Duodenal mucosa (tissue), 2 donors: ENCODE measurements around the gene NUDT1.

Experiments
- H3K27ac ChIP-seq: one replicate; pipeline ENCODE4 v1.7.0; 2013; ENCODE audit warnings: low read depth, low read length
- H3K27me3 ChIP-seq, 2 donors: one replicate each; pipeline ENCODE4 v1.7.0; 2013; ENCODE audit warnings: low read length in 2 of 2, control low read depth in 1 of 2; ENCODE audit not compliant: insufficient read depth in 2 of 2, control insufficient read depth in 1 of 2
- H3K36me3 ChIP-seq, 2 donors: one replicate each; pipeline ENCODE4 v1.7.0; 2013; ENCODE audit warnings: low read length in 2 of 2, control low read depth in 1 of 2; ENCODE audit not compliant: insufficient read depth in 2 of 2, control insufficient read depth in 1 of 2
- H3K4me1 ChIP-seq, 2 donors: one replicate each; pipeline ENCODE4 v1.7.0; 2013; ENCODE audit warnings: low read length in 2 of 2, control low read depth in 1 of 2; ENCODE audit not compliant: insufficient read depth in 2 of 2, control insufficient read depth in 1 of 2
- H3K4me3 ChIP-seq, 2 donors: one replicate each; pipeline ENCODE4 v1.7.0; 2013; ENCODE audit warnings: low read length in 2 of 2, low read depth in 1 of 2
- H3K9ac ChIP-seq, 2 donors: one replicate each; pipeline ENCODE4 v1.7.0; 2013; ENCODE audit warnings: low read length in 2 of 2, low read depth in 1 of 2
- H3K9me3 ChIP-seq, 2 donors: one replicate each; pipeline ENCODE4 v1.7.0; 2013; ENCODE audit warnings: low read length in 2 of 2, control low read depth in 1 of 2; ENCODE audit not compliant: control insufficient read depth in 1 of 2

The NUDT1 gene

DNA sequence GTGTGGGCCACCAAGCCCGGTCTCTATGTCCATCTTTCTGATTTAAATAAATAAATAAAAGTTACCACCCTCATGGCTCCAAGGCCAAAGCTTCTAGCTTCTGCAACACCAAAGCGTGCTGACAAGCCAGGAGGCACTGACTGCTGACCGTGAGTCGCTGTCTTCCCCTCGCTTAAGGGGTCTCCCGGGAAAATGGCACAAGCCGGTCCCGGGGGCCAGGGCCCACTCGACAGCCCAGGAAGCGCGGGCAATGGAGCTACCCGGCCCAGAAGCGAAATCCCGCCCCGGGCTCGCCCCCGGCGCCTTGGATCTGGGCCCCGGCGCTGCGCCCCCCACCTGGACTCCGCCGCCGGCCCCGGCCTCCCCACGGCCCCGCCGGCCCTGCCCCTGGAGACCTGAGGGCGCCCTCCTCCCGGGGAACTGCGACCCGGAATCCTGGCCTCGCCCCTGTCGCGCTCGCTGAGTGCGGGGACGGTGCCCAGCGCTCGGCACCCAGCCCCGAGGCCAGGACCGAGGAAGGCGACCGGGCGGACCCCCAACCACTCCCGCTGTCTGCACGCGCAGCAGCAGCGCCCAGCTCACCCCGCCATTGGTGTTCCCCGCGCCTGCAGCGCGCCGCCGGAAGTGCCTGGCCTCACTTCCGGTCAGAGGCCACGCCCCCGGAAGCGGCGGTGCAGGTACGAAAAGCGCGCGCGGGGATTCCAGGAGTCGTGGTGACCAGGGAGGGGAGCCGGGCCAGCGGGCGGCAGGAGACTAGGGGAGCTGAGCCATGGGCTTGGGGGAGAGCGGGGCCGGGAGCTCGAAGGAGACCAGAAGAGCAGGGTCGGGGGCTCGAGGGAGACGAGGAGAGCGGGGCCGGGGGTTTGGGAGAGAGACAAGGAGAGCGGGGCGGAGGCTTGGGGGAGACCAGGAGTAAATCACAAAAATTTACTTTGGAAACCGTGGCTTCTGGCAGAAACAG, at the start of gene NUDT1, which contains the start of gene MRM2:
Gene NUDT1 (plus strand): TSS at position 647 of the 961 bp plus-strand sequence. CDS start 2,349 bp downstream, outside the sequence.
Gene MRM2 (minus strand): TSS at position 626 of the 961 bp plus-strand sequence. CDS start 36 bp downstream, at position 590.
- Histone ChIP-seq H3K9me3 (no peaks in the 10 kb centered on the region), H3K4me3 (peak within 1 kb of the TSS; percentile 88 to 90), H3K9ac (peak within 1 kb of the TSS; percentile 65 to 69), H3K27me3 (no peaks in the 10 kb centered on the region), H3K4me1 (peaks cover 7 to 27% of the 10 kb centered on the region in 2 donors), H3K36me3 (peaks cover 5 to 26% of the 10 kb centered on the region in 2 donors), H3K27ac (peak within 1 kb of the TSS; percentile 61)

- peaks cover 6 to 25% of the 10 kb centered on the region in 2 donors for H3K36me3 ChIP-seq
- no peak overlapping the region for H3K27ac ChIP-seq
- peaks cover 4 to 9% of the 10 kb centered on the region in 2 donors for H3K9me3 ChIP-seq
- H3K4me1 ChIP-seq, result no peaks in the 10 kb centered on the region
- no peak overlapping the region for H3K9ac ChIP-seq
- H3K27me3 ChIP-seq, result no peaks in the 10 kb centered on the region
- no peak overlapping the region for H3K4me3 ChIP-seq
These were observed 49.0 kb upstream of the NUDT1 start for GRCh38 chr7:2192831-2193534.

GRCh38 chr7:2193575-2194305, 48.3 kb upstream of the NUDT1 start:
- H3K36me3 ChIP-seq, result peaks cover 6 to 31% of the 10 kb centered on the region in 2 donors

DNA sequence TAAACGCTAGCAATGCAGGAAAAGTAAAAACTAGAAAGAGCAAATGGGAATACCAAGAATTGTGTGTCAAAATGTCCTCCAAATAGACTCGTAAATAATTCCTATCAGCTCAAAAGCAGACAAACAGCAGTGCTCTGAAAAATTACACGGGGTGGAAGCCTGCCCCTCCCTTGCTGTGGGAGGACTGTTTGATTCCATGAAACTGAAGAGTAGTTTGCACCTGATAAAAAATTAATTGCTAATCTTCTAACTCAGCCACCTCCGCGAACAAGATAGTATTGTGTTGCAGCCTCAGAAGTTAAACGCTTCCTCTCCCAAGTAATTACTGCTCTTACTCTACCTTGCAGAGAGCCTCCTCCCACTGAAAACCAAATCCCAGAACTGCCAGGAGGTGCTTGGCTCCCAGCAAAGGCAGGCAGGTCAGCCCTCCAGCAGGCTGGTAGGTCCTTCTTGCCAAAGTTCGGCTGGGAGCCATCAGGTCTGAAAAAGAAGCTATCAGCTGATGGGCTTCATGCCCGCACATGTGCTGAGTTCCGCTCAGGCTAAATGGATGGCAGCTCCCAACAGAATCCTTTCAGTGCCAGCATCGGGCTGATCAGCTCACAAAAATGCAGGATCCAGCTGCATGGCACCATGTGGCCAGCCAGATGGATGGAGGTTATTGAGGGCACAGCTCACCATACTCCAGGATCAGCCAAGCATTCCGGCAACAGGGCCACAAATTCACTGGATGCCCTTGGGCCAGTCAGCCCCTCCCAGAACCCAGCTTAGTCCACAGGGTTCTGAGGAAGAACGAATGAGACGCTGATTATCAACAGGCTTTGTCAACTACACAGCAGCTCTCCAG, 46.4 kb upstream of the NUDT1 start:
- Histone ChIP-seq H3K4me1 (no peaks in the 10 kb centered on the region), H3K27me3 (no peaks in the 10 kb centered on the region), H3K36me3 (peaks cover 11 to 46% of the 10 kb centered on the region in 2 donors), H3K9me3 (peaks cover 0 to 9% of the 10 kb centered on the region in 2 donors), H3K9ac (no peak overlapping the region), H3K27ac (no peak overlapping the region), H3K4me3 (no peak overlapping the region)

More at GRCh38 chr7:2193575-2194305, 48.3 kb upstream of the NUDT1 start:
- Histone ChIP-seq H3K9me3 (peaks cover 4 to 9% of the 10 kb centered on the region in 2 donors), H3K4me1 (no peaks in the 10 kb centered on the region), H3K9ac (no peak overlapping the region), H3K27me3 (no peaks in the 10 kb centered on the region), H3K4me3 (no peak overlapping the region), H3K27ac (no peak overlapping the region)

GRCh38 chr7:2196381-2197378, 45.3 kb upstream of the NUDT1 start:
- peaks cover 11 to 48% of the 10 kb centered on the region in 2 donors for H3K36me3 ChIP-seq
- H3K27me3 ChIP-seq, result no peaks in the 10 kb centered on the region
- H3K9ac ChIP-seq, result no peak overlapping the region
- H3K4me3 ChIP-seq, result no peak overlapping the region
- H3K4me1 ChIP-seq, result no peaks in the 10 kb centered on the region
- peaks cover 0 to 9% of the 10 kb centered on the region in 2 donors for H3K9me3 ChIP-seq
- H3K27ac ChIP-seq, result no peak overlapping the region

DNA sequence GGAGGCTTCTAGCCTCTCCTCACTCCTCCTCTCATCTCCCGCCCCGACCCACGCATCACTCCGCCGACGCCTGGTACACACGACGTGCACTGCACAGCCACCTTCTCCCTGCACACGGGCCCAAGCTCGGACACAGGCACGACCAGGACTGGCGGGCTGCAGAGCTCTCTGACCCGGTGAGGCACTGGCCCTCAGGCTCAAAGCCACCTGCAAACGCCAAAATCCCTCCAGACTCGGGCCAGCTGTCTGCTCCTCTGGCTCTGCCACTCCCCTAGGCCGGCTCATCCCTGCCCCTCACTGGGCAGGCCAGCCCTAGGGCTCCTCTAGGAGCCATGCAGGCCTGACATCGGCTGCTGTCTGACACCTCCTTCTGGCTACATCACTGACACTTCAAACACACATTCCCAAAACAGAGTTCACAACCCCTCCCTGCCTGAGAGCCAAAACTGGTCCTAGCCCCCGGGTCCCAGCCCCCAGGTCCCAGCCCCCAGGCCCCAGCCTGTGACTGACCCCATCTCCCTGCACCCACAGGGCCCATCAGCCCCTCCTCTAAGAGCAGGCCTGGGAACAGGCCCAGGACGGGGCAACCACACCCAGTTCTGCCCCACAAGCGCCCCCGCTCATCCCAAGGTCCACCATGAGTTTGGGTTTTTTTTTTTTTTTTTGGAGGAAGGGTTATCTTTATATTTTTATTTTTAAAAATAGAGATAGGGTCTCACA, 44.4 kb upstream of the NUDT1 start:
- H3K9ac ChIP-seq, result no peak overlapping the region
- H3K27ac ChIP-seq, result no peak overlapping the region
- H3K27me3 ChIP-seq, result no peaks in the 10 kb centered on the region
- peaks cover 0 to 9% of the 10 kb centered on the region in 2 donors for H3K9me3 ChIP-seq
- H3K36me3 ChIP-seq, result peaks cover 11 to 52% of the 10 kb centered on the region in 2 donors
- H3K4me3 ChIP-seq, result no peak overlapping the region
- no peaks in the 10 kb centered on the region for H3K4me1 ChIP-seq

DNA sequence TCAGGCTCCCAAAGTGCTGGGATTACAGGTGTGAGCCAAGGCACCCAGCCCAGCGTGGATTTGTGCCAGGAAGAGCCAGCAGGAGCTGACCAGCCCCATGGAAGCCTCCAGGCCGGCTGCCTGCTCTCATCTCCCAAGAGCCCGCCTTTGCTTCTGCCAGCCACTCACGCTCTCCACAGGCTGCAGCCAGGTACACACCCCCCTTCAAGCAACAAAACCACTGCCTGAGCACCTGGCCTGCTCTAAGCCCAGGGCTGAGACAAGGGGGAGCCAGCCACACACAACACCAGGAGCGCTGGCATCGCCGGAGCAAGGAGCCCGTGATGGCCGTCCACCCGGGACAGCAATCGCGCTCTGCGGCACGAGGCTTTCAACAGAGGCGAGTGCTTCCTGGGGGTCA, 43.8 kb upstream of the NUDT1 start:
- Histone ChIP-seq H3K9me3 (peaks cover 0 to 9% of the 10 kb centered on the region in 2 donors), H3K9ac (no peak overlapping the region), H3K4me1 (no peaks in the 10 kb centered on the region), H3K27me3 (no peaks in the 10 kb centered on the region), H3K36me3 (peaks cover 11 to 52% of the 10 kb centered on the region in 2 donors), H3K27ac (no peak overlapping the region), H3K4me3 (no peak overlapping the region)

DNA sequence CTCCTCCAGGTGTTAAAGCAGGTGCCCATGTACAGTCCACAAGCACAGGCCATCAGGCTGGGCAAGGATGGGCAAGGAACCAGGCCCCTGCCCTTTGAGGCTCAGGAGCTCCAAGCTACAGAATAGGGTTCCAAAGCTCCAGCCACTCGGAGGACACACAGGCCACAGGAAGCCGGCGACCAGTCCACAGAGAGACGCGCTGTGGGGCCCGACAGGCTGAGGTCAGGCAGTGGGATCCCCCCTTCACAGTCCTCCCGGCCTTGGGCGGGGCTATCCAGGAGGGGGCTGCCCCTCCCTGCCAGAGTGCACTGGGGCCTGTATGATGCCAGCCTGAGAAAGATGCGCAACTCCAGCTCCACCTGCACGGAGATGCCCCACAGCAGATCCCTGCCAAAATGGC, 43.3 kb upstream of the NUDT1 start:
- Histone ChIP-seq H3K4me3 (no peak overlapping the region), H3K9me3 (peaks cover 0 to 9% of the 10 kb centered on the region in 2 donors), H3K27ac (no peak overlapping the region), H3K36me3 (peaks cover 11 to 52% of the 10 kb centered on the region in 2 donors), H3K27me3 (no peaks in the 10 kb centered on the region), H3K4me1 (no peaks in the 10 kb centered on the region), H3K9ac (no peak overlapping the region)
